ENCODE measurements around the gene TMPRSS7. TPM values are rescaled to one million over a fixed set of nuclear protein-coding genes. Genes with fewer than 3 reads are reported as not detected.
"Not testable (repeated sequence)": the region's sequence is repeated elsewhere in the genome, so short reads cannot be mapped to it uniquely, and the experiment has no call there.

The TMPRSS7 gene
- total RNA-seq, 2 donors from 2014 or later = not detected

GRCh38 chr3:112059497-112059896 is 25.0 kb downstream of the TMPRSS7 start:
- Histone ChIP-seq H3K27me3 (replicated peaks; ENCODE audit: insufficient read depth) (no peaks in the 10 kb centered on the region), H3K36me3 (no peaks in the 10 kb centered on the region), H3K27ac (no peak overlapping the region), H3K4me1 (ENCODE audit: control insufficient read depth in 1 of 2, low read depth in 2 of 2) (peaks cover 0 to 10% of the 10 kb centered on the region in 2 donors), H3K9me3 (no peaks in the 10 kb centered on the region), H3K4me3 (no peak overlapping the region)
- DNase-seq (ENCODE audit: low spot score) (no peak), ATAC-seq (ENCODE audit: insufficient number of reproducible peaks, low FRiP score, low read depth) (no peak)
- TF ChIP-seq, protein P1, sequence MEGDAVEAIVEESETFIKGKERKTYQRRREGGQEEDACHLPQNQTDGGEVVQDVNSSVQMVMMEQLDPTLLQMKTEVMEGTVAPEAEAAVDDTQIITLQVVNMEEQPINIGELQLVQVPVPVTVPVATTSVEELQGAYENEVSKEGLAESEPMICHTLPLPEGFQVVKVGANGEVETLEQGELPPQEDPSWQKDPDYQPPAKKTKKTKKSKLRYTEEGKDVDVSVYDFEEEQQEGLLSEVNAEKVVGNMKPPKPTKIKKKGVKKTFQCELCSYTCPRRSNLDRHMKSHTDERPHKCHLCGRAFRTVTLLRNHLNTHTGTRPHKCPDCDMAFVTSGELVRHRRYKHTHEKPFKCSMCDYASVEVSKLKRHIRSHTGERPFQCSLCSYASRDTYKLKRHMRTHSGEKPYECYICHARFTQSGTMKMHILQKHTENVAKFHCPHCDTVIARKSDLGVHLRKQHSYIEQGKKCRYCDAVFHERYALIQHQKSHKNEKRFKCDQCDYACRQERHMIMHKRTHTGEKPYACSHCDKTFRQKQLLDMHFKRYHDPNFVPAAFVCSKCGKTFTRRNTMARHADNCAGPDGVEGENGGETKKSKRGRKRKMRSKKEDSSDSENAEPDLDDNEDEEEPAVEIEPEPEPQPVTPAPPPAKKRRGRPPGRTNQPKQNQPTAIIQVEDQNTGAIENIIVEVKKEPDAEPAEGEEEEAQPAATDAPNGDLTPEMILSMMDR (IDR thresholded peaks at IDR 0.05) = no peak

DNA sequence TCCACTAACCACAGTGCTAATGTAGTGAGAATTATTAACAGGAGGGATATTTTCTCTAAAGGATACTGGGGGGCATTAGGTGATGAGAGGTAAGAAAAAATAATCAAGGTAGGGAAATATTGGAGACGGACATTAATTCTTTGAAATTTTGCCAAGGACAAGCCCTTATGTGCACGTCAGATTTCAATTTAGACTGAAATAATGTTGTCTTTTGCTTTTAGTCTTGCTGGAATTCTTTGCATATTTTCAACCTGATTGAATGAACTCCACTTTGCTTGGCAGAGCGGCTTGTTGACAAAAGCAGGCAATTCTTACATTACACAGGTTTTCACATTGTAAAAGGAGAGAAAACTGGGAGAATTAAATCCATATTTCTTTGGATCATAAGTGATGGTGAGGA is 26.6 kb downstream of the TMPRSS7 start:
- Histone ChIP-seq H3K36me3 (no peaks in the 10 kb centered on the region), H3K4me3 (no peak overlapping the region), H3K27me3 (replicated peaks; ENCODE audit: insufficient read depth) (no peaks in the 10 kb centered on the region), H3K27ac (peak overlapping the region in 1 of 2 donors; percentile 29), H3K4me1 (ENCODE audit: control insufficient read depth in 1 of 2, low read depth in 2 of 2) (peaks cover 0 to 10% of the 10 kb centered on the region in 2 donors), H3K9me3 (no peaks in the 10 kb centered on the region)
- peak; percentile 73 for ATAC-seq (ENCODE audit: insufficient number of reproducible peaks, low FRiP score, low read depth)
- TF ChIP-seq, protein P1 (IDR thresholded peaks at IDR 0.05) = no peak
- no peak for DNase-seq (ENCODE audit: low spot score)

- H3K4me3 ChIP-seq; H3K36me3 ChIP-seq; H3K27me3 ChIP-seq (replicated peaks; ENCODE audit: insufficient read depth); H3K9me3 ChIP-seq; ATAC-seq (ENCODE audit: insufficient number of reproducible peaks, low FRiP score, low read depth); DNase-seq (ENCODE audit: low spot score); H3K27ac ChIP-seq: not testable (repeated sequence)
- peaks cover 5 to 16% of the 10 kb centered on the region in 2 donors for H3K4me1 ChIP-seq (ENCODE audit: control insufficient read depth in 1 of 2, low read depth in 2 of 2)
Observed at GRCh38 chr3:112072387-112073060, 38.0 kb downstream of the TMPRSS7 start.

DNA sequence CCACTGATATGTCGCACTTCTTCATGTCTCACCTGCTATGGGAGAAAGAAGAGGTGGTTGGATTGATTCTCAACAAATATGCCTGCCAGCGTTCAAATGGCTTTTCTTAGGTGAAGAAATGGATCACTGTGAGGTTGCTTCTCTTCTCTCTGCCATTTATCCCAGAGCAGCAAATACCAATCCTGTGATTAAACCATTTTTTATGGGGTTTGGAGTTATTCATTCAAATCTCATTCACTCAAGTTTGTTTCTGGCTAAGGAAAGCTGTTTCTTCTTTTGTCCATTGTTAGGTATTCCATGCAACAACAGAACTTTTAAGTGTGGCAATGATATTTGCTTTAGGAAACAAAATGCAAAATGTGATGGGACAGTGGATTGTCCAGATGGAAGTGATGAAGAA is 39.5 kb downstream of the TMPRSS7 start:
- TF ChIP-seq, protein P1 (IDR thresholded peaks at IDR 0.05) = no peak
- ATAC-seq (ENCODE audit: insufficient number of reproducible peaks, low FRiP score, low read depth) = no peak
- H3K27ac ChIP-seq = no peak overlapping the region
- no peaks in the 10 kb centered on the region for H3K36me3 ChIP-seq
- H3K9me3 ChIP-seq = no peaks in the 10 kb centered on the region
- no peaks in the 10 kb centered on the region for H3K27me3 ChIP-seq (replicated peaks; ENCODE audit: insufficient read depth)
- H3K4me3 ChIP-seq = no peak overlapping the region
- DNase-seq (ENCODE audit: low spot score) = no peak
- peaks cover 5 to 16% of the 10 kb centered on the region in 2 donors for H3K4me1 ChIP-seq (ENCODE audit: control insufficient read depth in 1 of 2, low read depth in 2 of 2)

DNA sequence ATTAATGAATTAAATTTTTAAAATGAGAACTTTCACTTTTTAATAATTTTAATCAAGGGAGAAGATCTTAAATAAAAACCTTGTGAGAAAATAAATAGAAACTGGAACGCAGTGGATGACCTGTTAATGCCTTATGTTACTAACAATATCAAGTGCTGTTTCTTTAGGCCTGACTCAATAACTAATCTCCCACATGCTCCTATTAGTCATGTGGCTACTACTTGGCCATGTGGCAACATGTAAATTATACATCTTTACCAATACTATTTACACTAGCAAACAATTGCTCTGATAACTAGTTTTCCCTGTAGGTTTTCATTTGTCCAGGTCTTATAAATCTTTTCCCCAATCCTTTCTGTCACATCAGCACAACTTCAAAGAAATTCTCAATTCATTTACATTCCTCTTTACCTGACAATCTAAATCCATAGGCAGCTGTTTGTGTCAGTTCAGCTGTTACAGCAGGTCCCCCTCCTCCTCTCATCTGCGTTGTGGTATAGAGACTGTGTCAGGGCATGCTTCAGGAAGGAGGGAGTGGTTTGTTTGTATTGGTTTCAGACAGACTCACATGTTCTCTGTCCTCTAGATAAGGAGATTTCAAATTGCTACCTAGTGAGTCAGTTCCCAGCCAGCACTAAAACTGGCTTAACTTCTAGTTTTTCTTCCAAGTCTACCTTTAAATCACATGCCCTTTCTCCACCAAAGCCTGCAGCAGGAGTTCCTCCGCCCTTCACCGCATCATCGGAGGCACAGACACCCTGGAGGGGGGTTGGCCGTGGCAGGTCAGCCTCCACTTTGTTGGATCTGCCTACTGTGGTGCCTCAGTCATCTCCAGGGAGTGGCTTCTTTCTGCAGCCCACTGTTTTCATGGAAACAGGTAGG is 40.3 kb downstream of the TMPRSS7 start:
- ATAC-seq (ENCODE audit: insufficient number of reproducible peaks, low FRiP score, low read depth) (peak; percentile 36), DNase-seq (ENCODE audit: low spot score) (no peak)

More for the DNA sequence above, 40.3 kb downstream of the TMPRSS7 start:
- H3K9me3 ChIP-seq = no peaks in the 10 kb centered on the region
- no peaks in the 10 kb centered on the region for H3K27me3 ChIP-seq (replicated peaks; ENCODE audit: insufficient read depth)
- TF ChIP-seq, protein P1 (IDR thresholded peaks at IDR 0.05) = no peak
- no peak overlapping the region for H3K4me3 ChIP-seq
- peaks cover 5 to 16% of the 10 kb centered on the region in 2 donors for H3K4me1 ChIP-seq (ENCODE audit: control insufficient read depth in 1 of 2, low read depth in 2 of 2)
- no peaks in the 10 kb centered on the region for H3K36me3 ChIP-seq
- H3K27ac ChIP-seq = peak overlapping the region in 1 of 2 donors; percentile 29
